AG04449 (cell line): ENCODE data around the gene SAFB.
A peak's percentile ranks its signal among the peaks of the same experiment; 100 is the strongest.

Experiments
- CTCF ChIA-PET: fragments of 350-600 bp; formaldehyde crosslinking; extraction: SDS; loops from one replicate; lab custom pipeline; 2021; ENCODE audit warnings: antibody characterized with exemption; lab: Yijun Ruan, JAX
- POLR2A ChIA-PET: fragments of 400-600, 350-600 bp; formaldehyde crosslinking; extraction: SDS; loops from one replicate; lab custom pipeline; 2020; ENCODE audit warnings: antibody characterized with exemption, inconsistent platforms; lab: Yijun Ruan, JAX
- DNase-seq: peaks from one replicate; pipeline ENCODE4 v3.0.0-alpha.2; 2010; ENCODE audit warnings: low read depth, low spot score
- H3K4me3 ChIP-seq: 2 replicates; pipeline ENCODE4 v1.5.1; 2011; ENCODE audit warnings: low read depth, mild to moderate bottlenecking, control low read depth, low read length
- CTCF ChIP-seq: IDR thresholded peaks from one replicate; pipeline ENCODE4 v1.5.1; 2011; ENCODE audit warnings: mild to moderate bottlenecking, moderate library complexity, low read length, control low read depth, inconsistent platforms; ENCODE audit not compliant: insufficient read depth; ENCODE audit errors: missing control alignments

The SAFB gene

GRCh38 chr19:5677580-5677979 is 54.7 kb downstream of the SAFB start:
- ChIA-PET CTCF (interaction anchor here (1.7 kb wide), 1 partner anchor 12 kb away, joined by 7 read pairs; the partner anchor contains the start of gene RPL36), POLR2A (no interaction called here)
- TF ChIP-seq CTCF: no peak
- H3K4me3 ChIP-seq: no peak overlapping the region
- DNase-seq: no peak

- TF ChIP-seq CTCF: no peak
- no peak for DNase-seq
- no peak overlapping the region for H3K4me3 ChIP-seq
- ChIA-PET POLR2A (interaction anchor here (1.0 kb wide), 1 partner anchor 12 kb away, joined by 3 read pairs; the partner anchor contains the start of gene RPL36), CTCF (interaction anchor here (0.6 to 1.2 kb wide), 3 partner anchors 9 to 634 kb away, joined by 3 to 4 read pairs (median 3); no protein-coding TSS in a partner anchor)
Measured at GRCh38 chr19:5678071-5678718, 55.3 kb downstream of the SAFB start.

GRCh38 chr19:5679289-5680083 is 56.6 kb downstream of the SAFB start:
- peak overlapping the region; percentile 98 for H3K4me3 ChIP-seq
- POLR2A ChIA-PET: interaction anchor here (1.0 kb wide), 1 partner anchor 10 kb away, joined by 3 read pairs; the partner anchor contains the start of gene RPL36
- no peak for TF ChIP-seq CTCF
- CTCF ChIA-PET: interaction anchor here (1.0 kb wide), 1 partner anchor 12 kb away, joined by 3 read pairs; no protein-coding TSS in a partner anchor
- DNase-seq: no peak

- CTCF ChIA-PET: no interaction called here
- DNase-seq: no peak
- POLR2A ChIA-PET: no interaction called here
- H3K4me3 ChIP-seq: peak overlapping the region; percentile 98
- TF ChIP-seq CTCF: no peak
Measured at GRCh38 chr19:5680084-5680436, 57.2 kb downstream of the SAFB start.

- ChIA-PET POLR2A (no interaction called here), CTCF (interaction anchor here (1.2 to 1.9 kb wide), 2 partner anchors 9 to 11 kb away, joined by 3 to 12 read pairs; partner anchors contain the start of gene RPL36)
- no peak for TF ChIP-seq CTCF
- DNase-seq: peak; percentile 91
- peak within 1 kb of the TSS; percentile 98 for H3K4me3 ChIP-seq
Measured at GRCh38 chr19:5680437-5681368, 57.8 kb downstream of the SAFB start, which contains the start of the genes HSD11B1L and MICOS13. TSS of gene HSD11B1L (plus strand) at chr19:5681027. CDS start at chr19:5684833, 3,806 bp downstream. TSS of gene MICOS13 (minus strand) at chr19:5680516. CDS start at chr19:5680486, 30 bp downstream.
